NCI-H1930 (cell line): Measurements from ENCODE around the gene CD2AP.
"Not testable (repeated sequence)": the region's sequence is repeated elsewhere in the genome, so short reads cannot be mapped to it uniquely, and the experiment has no call there.

Source experiments
- DNase-seq, 2 experiments: peaks; one replicate each; lab custom pipeline; 2025; lab: John Stamatoyannopoulos, UW

Gene CD2AP

GRCh38 chr6:47464052-47464451 lies 13.5 kb upstream of the CD2AP start:
- DNase-seq: no peak

- no peak for DNase-seq
Measured at GRCh38 chr6:47465117-47465516, 12.5 kb upstream of the CD2AP start.

DNA sequence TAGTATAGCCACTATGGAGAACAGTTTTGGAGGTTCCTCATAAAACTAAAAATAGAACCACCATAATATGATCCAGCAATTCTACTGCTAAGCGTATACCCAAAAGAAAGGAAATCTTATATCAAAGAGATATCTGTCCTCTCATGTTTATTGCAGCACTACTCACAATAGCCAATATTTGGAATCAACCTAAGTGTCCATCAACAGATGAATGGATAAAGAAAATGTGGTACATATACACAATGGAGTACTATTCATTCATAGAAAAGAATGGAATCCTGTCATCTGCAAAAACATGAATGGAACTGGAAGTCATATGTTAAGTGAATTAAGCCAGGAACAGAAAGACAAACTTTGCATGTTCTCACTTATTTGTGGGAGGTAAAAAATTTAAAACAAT lies 5.7 kb upstream of the CD2AP start:
- no peak for DNase-seq

DNA sequence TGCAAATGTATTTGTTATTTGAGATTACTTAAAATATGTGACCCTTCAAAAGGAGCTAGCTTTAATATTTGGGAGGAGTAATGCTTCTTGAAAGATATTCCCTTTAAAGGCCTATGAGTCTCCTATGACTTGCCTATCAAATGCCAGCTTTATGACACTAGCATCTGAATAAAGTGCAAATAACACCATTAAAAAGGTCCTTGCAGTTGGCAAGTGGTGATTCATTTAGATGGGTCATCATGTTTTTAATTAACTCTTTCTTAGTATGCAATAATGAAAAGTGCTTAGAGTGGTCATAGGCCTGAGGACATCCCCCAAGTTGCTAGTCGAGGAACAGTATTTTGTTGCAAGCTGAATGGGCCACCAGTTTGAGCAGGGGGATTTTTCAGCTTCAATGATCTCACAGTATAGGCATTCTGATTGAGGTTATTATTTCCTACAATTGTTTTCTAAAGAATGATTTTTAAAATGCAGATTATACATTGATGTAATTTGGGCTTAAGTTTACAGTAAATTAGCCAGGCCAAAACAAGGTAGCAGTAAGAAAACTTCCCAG lies 3.7 kb upstream of the CD2AP start:
- no peak for DNase-seq

DNA sequence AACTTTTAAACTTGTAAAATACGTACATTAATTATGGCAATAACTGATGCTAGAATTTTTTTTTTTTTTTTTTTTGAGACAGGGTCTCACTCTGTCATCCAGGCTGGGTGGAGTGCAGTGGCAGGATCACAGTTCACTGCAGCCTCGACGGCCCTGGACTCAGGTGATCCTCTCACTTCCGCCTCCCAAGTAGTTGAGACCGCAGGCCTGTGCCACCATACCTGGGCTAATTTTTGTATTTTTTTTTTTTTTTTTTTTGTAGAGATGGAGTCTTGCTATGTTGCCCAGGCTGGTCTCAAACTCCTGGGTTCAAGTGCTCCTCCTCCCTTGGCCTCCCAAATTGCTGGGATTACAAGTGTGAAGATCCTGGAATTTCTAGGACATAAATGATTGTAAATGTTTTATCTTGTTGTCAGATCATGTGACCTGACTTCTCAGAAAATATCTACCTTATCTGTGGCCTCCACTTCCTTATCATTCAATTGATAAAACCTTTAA lies 2.2 kb upstream of the CD2AP start:
- no peak for DNase-seq

DNA sequence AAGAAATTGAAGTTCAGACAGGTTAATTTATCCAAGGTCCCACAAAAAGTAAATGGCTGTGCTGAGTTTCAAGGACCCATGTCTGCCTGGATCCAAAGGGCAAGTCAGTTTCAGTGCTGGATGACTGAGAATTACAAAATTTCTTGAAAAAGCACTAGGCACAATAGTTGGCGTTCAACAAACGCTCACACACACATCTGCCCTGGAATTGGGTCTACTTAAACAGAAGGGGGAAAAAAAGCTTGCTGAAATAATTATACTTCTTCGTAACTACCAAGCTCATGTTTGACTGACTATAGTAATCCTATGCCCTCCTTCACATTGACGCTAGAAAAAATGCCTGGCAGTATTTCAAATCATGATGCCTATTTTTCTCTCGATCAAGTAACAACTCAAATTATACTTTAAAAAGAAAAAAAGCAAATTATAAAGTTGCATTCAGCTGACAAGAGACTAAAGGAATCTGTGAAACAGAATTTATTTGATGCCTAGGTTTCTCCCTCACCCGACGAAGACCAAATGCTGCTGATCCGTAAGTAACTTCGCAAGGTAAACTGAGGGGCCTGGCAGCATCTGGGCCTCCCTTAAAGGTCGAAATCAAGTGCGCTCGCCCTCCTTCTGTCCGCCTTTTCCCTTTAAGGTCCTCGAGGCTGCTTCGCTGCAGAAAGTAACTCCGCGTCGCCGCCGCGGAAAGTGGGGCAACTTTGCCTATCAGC lies 650 bp upstream of the CD2AP start:
- DNase-seq: no peak

GRCh38 chr6:47478233-47479139 lies 897 bp downstream of the CD2AP start:
- DNase-seq: no peak

DNA sequence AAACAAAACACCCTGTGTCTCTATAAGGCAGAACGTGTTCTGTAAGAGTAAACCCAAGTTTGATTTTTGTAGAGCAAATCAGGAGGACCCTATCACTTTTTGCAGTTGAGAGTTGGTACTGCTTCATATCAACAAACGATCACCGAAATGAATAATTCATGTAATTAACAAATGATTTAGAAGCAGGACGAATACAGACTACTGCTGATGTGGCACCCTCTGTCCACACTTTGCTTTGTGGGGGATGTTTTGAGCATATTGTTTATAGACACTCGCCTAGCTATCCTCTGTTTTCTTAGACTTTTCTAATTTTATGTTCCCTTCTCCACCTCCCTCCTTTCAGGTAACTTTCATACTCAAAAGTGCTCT lies 1.5 kb downstream of the CD2AP start:
- no peak for DNase-seq

DNA sequence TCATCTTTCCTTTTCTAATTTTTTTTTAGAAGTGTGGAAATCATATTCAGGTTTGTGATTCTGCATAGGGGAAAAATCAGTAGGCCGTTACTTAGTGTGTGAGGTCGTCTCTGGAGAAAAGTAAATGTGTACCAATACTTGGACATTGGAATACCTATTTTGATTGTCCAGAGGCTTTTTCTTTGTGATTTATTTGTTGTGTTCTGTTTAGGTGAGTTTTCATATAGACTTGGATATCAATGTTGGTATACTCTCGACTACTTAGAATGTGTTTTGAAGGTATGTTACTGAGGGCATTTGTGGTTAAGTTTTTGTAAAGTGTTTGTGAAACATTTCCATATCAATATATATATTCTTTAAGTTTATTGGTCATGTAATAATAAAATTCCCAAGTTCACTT lies 2.3 kb downstream of the CD2AP start:
- DNase-seq: no peak

DNA sequence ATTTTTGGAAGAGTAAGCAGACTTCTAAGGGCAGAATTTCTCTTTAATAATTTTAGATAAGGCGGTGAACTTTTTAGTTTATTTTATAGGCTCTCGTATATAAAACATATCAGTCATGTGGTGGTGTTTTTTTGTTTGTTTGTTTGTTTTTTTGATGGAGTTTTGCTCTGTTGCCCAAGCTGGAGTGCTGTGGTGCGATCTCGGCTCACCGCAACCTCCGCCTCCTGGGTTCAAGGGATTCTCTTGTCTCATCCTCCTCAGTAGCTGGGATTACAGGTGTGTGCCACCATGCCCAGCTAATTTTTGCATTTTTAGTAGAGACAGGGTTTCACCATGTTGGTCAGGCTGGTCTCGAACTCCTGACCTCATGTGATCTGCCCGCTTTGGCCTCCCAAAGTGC lies 3.6 kb downstream of the CD2AP start:
- DNase-seq: not testable (repeated sequence)

DNA sequence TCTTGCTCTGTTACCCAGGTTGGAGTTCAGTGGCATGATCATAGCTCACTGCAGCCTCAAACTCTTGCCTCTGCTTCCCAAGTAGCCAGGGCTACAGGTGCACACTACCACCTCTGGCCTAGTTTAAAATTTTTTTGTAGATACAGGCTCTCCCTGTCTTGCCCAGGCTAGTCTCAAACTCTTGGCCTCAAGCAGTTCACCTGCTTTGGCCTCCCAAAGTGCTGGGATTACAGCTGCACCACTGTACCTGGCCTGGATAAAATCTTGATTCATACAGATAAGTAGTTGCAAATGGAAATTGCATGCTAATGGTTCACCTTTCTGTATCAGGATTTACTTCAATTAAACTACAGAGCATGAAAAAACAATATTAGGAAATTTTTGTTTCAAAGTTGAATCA lies 4.2 kb downstream of the CD2AP start:
- no peak for DNase-seq

DNA sequence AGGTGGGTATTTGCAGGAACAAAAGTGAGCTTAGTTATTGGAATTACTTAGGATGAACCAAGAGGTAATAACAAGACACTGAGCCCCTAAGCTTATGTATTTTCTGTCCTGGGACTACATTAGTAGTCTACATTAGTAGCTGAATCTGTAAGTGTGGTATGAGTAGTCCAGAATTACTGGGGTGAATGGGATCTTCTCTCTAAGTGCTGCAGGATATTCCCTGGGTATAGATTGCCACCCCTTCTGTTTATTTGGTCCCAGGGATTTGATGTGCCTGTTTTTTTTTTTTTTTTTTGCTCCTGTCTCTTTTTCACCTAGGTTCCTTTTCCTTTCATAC lies 5.9 kb downstream of the CD2AP start:
- no peak for DNase-seq

DNA sequence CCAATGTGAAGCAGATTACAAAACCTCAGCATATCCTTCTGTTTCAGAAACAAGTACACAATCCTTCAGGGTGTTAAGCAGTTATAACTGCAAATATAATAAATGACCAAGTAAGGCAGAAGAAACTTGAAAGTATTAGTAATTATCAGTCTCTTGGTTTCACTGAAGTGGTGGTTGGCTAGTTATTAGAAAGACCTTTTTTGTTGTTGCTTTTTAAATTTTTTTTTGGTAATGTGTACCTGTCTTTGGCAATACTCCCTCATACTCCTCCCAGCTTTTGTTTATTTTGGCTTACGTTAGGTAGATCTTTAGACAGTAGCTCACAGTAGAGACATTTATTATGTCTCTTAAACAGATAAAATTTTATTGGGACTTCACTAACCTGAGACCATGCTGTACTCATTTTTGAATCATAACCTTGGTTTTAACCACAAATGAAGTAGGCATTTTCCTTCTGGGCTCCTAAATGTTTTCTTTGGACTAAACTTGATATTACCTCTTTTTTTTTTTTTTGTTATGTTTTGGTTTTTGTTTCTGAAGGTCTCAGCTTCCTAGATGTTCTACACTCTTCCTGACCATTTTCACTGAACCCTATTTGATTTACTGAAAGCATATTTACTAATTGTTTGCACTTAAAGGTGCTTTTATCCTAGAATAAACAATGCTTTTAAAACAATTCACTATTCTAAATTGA lies 6.4 kb downstream of the CD2AP start:
- DNase-seq: no peak

DNA sequence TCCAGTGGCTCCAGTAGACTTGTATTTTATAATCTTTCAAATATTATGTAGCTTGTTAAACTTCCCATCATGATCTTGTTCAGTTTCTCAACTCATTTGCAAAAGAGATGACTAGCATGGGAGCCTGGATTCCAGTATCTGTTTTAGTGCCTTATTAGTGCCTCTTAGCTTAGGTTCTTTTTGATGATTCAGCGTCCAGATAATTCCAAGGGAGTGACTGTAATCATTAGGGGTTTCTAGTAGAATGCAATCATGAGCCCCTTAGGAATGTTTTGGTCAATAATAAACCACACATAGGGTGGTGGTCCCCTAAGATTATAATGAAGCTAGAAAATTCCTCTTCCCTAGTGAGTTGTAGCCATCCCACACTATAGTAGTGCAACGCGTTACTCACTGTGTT lies 7.0 kb downstream of the CD2AP start:
- no peak for DNase-seq

- DNase-seq: no peak
Measured at GRCh38 chr6:47485083-47485482, 7.5 kb downstream of the CD2AP start.

GRCh38 chr6:47485491-47486135 lies 8.0 kb downstream of the CD2AP start:
- DNase-seq: no peak

- no peak for DNase-seq
Measured at GRCh38 chr6:47489995-47490394, 12.4 kb downstream of the CD2AP start.

DNA sequence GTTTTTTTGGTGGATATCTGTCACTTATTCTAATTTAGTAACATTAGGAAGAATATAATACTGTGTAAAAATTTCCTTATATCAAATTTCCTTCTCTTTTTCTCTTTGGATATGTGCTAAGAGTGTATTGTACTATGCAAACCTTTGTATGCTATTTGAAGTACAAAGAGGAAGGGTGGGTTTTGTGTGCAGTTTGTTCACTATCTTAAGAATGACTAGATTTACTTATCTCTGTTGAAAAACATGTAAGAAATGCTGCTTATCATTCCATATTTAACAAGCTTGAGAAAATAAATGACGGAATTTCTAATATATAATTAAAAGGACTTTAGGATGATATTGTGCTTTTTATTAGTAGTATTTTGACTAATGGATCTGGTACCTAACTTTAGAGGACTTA lies 13.1 kb downstream of the CD2AP start:
- DNase-seq: no peak

- DNase-seq: no peak
Measured at GRCh38 chr6:47492355-47492754, 14.8 kb downstream of the CD2AP start.

DNA sequence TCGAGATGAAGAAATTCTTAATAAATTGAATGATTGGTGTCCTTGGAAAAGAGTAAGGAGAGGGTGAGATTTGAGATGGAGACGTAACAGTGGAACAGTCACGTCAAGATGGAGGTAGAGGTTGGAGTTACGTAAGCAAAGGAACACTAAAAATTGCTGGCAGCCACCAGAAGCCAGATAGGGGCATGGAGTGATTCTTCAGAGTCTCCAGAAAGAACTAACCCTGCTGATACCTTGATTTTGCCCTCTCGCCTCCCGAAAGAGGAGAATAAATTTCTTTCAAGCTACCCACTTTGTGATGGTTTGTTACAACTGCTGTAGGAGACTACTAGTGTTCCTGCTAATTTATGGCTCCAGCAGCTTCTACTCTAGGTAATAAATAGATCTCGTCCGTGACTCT lies 17.6 kb downstream of the CD2AP start:
- no peak for DNase-seq

DNA sequence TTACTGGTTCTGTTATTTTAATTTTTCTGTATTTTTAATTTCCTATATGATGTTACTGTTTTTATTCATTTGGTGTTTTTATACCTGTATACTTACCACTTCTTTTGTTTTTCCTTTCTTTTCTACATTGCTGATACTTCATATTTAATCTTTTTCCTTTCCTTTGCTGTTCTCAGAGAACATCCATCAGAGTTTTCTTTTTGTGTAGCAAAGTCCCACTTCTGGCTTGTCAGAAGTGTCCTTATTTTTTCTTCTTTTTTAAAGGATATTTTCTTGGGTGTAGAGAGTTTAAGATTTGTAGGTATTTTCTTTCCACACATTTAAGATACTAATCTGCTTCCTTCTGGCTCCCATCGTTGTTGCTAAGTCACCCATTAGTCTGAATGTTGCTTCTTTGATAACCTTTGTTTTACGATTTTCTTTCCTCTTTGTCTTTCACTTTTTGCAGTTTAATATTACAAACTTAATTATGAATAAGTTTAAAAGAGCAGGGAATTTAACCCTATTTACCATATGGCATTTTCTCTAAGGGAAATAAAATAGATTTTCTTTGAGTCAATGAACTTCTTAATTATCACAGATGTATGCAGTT lies 18.5 kb downstream of the CD2AP start:
- no peak for DNase-seq
